ENCODE data around the gene GBP4.

- TF ChIP-seq CTCF (tag by site-specific recombination; IDR thresholded peaks at IDR 0.05) (no peak), ZNF146 (tag by site-specific recombination; IDR thresholded peaks at IDR 0.05) (no peak), YY1 (tag by site-specific recombination; IDR thresholded peaks at IDR 0.05) (no peak), ZNF341 (tag by site-specific recombination; IDR thresholded peaks at IDR 0.05; ENCODE audit: low read depth) (no peak), PATZ1 (tag by site-specific recombination; IDR thresholded peaks at IDR 0.05) (no peak), ZNF692 (tag by site-specific recombination; IDR thresholded peaks at IDR 0.05) (no peak), ZNF398 (tag by site-specific recombination; IDR thresholded peaks at IDR 0.05) (no peak), ZNF133 (tag by site-specific recombination; IDR thresholded peaks at IDR 0.05) (no peak), HIC1 (tag by site-specific recombination; IDR thresholded peaks at IDR 0.05) (no peak)
These were observed 44.3 kb upstream of the GBP4 start for GRCh38 chr1:89243046-89243445.
